Glomerular visceral epithelial cell (primary cell): ENCODE data around the gene TNFSF10.

Experiments used
- DNase-seq: peaks from one replicate; pipeline ENCODE4 v3.0.0-alpha.2; 2016; ENCODE audit errors: extremely low spot score

The TNFSF10 gene

DNA sequence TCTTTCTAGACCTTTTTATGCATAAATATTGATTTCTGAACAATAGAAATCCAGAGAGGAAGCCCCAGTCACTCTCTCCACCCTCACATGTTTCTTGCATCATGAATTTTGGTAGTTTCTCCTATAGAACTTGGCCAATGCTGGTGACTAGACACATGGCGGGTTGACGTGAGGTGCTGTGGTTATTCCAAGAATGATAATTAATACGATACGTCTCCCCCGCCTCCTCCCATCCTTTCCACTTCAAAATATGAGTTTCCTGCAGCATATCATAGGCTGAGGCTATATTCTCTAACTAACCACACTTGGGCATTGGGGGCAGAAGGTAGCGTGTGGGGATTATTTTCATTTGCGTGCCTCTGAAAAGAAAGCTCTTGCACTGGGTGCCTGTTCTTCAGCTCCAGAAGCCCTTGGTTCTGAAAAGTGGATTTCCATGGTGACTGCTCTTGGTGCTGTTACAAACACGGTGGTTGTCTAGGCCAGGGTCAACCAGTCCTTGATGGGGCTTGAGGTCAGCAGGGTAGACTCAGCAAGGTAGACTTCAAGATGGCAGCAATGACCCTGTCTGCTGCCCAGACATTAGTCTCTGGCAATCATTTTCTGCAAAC is 5.3 kb downstream of the TNFSF10 start:
- no peak for DNase-seq

DNA sequence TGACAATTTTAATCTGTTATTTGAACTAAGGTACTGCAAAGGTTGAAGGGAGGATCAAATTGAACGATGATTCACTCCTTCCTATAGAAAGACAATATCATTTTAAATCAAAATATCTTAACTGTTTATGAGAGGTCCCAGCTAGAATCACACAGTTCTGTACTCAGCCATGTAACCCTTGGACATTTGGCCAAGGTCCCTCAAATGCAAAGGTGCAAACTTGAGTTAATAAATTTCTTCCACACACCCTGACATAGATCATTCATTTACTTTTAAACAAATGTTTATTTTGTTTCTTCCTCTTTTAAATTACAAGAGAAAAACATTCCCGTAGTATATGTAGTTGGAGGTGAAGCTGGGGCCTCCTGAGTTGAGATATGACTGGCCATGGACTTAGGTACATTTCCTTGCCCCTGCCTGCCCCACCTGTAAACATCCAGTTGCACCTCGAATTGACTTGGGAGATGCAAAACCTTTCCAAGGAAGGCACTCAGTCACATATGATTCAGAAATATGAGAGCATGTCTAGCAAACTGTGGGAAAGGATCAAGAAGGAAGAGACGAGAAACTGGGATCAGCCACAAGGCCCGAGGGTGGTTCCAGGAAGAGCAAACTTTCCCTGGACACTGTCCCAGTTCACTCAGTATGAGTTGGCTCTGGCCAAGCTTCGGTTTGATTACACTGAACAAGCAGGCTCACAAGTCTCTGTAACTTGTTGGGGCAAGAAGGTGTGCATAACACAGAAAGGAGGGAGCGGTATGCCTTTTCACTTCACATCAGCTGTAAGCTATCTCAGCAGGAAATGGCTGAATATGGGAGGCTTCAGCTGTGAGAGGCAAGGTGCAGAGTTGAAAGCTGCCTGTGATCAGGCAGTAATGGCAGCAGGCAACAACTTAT is 6.7 kb downstream of the TNFSF10 start:
- DNase-seq: peak; percentile 91

DNA sequence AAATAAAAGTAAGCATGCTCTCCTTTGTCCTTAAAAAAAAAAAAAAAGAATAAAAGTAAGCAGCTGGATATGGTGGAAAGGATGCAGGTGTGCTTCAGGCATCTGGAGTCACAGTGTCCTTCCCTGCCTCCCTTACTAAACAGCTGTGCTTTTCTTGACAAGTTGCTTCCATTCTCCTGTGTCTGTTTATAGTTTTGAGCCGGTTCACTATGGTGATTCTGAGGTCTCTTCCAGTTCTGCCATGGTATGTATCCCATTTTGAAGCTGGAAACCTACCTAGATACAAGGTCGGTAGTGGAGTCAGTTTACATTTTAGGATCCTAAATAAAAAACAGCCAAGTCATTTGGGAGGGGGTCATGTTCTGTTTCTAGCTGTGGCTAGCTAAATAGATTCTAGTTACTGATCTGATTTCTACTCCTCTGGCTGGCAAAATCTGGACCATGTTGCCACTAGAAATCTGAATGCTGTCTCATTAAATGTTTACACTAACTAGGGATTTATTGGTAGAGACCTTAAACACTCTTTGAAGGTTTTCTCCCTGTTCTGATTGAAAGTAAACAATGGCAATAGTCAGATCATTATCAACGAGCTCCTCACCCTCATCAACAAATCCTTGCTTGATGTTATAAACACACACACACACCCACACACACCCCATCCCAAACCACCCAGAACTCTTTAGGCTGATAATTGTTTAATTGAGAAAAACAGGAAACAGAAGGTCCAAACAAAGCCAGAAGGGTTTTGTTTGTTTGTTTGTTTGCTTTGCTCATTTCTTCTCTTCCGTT is 7.9 kb downstream of the TNFSF10 start:
- no peak for DNase-seq

GRCh38 chr3:172514678-172515077 is 8.6 kb downstream of the TNFSF10 start:
- no peak for DNase-seq

DNA sequence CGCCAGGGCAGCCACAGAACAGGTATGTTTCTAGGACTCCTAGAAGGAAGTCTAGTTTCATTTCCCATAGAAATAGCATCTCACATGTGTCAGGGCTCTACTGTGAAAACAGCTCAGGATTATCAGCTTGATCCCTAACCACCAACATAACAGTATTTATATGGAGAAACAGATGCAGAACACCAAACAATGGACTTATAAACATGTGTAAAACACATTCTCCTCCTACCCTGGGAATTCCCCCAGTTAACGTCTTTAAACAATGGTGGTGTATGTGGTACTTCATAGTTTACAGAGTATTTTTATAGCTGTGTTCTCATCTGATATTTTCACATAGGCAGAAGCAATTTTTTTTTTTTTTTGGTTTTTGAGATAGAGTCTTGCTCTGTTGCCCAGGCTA is 9.7 kb downstream of the TNFSF10 start:
- no peak for DNase-seq

- DNase-seq: no peak
These were observed 11.2 kb downstream of the TNFSF10 start for GRCh38 chr3:172511783-172512762.

DNA sequence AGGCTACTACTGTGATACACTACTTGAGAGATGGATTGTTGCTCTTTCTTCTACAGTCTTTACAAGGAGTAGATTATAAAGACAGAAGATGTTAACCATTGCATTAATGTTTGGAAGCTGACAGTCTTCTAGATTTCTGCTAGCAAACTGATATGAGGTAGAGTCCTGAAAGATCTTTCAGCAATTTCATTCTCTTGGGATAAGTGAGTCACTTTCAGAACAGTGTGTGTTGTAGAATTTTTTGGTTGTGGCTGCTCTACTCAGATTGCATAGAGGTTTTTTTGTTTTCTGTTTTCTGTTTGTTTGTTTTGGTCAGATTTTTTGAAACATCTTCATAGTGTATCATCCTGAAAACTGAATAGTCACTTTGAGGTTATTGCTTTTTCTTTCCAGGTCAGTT is 17.1 kb downstream of the TNFSF10 start:
- DNase-seq: no peak

- no peak for DNase-seq
These were observed 21.7 kb downstream of the TNFSF10 start for GRCh38 chr3:172501540-172501939.

DNA sequence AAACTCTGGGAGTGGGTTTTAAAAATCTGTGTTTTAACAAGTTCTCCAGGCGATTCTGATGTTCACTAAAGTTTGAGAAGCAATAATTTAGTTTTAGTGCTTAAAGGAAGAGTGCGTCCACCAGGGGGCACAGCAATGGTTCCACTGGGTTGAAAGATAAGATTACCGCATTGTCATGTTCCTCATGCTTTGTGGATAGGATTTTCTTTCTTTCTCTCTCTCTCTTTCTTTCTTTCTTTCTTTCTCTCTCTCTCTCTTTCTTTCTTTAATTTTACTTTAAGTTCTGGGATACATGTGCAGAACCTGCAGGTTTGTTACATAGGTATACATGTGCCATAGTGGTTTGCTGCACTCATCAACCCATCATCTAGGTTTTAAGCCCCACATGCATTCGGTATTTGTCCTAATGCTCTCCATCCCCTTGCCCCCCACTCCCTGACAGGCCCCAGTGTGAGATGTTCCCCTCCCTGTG is 33.0 kb downstream of the TNFSF10 start:
- peak; percentile 73 for DNase-seq

- DNase-seq: no peak
These were observed 45.1 kb downstream of the TNFSF10 start for GRCh38 chr3:172478116-172478515.

DNA sequence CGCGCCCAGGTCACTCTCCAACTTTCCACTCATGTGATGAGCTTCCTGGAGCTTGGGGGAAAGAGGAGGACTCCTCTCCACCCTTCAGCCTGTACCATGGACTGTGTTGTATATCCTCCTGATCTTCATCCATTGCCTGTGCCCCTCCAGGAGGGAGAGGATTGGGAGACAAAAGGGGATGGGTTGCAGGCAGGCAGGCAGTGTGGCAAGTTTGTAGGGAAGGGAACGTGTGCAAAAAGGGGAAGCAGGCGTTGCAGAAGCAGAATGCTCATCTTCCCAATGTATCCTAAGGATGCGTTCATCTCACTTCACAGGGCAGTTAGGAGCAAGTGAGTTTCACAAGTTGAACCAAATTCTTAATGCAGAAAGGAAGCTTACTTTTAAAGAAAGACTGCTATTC is 46.9 kb downstream of the TNFSF10 start:
- no peak for DNase-seq

DNA sequence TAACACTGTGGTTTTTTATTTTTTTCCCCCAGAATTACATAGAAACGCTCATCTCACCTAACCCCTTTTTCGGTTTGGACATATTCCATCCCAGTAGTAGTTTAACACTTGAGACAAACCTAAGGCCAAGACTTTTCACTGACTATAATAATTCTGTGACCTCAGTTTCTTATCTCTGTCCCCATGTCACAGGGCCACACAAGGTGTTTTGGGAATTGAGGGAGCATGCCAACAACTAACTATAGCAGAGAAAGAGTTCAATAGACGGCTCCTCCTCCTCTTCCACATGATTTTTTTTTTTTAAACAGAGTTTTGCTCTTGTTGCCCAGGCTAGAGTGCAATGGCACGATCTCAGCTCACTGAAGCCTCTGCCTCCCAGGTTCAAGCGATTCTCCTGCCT is 47.5 kb downstream of the TNFSF10 start:
- DNase-seq: no peak

DNA sequence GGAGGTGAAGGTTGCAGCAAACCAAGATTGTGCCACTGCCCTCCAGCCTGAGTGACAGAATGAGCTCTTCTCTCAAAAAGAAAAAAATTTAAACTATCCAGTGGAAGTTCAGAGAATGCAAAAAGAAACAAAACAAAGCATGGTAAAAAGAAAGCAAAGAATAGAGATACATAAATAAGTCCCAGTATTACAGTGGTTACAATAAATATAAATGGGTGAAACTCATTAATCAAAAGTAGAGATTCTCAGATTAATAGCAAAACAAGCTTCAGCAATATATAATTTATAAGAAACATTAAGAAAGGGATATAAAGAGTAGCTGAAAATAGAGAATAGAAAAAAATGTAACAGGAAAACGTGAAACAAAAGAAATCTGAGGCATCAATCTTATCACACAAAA is 51.3 kb downstream of the TNFSF10 start:
- DNase-seq: no peak

DNA sequence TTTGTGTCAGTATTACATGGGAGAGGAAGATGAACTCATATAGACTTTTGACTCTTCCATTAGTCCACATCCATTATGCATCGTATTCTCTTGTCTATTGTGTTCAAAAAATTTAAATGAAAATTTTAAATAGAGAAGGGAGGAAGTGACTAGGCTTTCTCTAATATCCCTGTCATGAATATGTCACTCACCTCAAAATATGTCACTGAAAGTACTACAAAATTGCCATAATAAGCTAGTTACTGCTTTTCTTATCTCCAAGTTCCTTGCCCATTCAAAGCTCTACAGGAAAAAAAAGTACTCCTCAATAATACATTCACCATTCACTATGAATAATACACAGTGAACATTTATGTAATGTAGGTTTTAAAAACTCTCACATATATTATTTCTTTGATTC is 52.6 kb downstream of the TNFSF10 start:
- no peak for DNase-seq

GRCh38 chr3:172467170-172467824 is 55.9 kb downstream of the TNFSF10 start:
- DNase-seq: peak; percentile 65

DNA sequence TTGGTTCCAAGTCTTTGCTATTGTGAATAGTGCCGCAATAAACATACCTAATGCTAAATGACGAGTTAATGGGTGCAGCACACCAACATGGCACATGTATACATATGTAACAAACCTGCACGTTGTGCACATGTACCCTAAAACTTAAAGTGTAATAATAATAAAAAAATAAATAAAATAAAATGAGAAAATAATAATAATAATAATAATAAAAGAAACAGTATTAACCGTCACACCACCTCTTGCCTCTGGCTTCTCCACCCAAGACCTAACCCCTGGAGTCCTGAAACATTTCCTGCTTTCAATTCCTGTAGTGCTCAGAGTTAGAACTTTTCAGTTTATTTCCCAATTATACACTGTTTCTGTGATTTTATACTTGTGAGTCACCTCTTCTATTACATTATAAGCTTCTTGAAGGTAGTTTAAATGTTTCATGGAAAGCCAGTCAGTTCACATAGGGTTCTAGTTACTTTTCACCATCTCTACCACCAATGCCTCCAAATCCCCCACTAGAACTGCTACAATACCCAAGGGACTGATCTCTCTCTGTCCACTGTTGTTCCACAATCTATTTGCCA is 56.6 kb downstream of the TNFSF10 start:
- no peak for DNase-seq

DNA sequence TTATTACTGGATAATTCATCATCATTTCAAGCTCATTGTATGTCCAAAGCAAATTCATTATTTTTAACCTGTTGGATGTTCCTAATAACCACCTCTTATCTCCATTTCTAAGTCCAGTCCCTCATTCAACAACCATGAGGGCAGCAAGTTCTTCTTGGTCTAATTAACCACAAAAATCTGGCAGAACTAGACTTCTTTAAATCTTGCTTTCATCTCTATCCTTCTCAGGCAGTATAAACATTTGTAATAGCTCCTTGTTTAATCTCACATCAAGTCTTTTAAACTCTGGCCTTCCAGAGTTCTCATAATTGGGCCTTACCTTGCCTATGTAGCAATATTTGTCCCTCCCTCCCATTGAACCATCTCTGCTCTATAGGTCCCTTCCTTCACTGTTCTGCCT is 57.9 kb downstream of the TNFSF10 start:
- DNase-seq: no peak

DNA sequence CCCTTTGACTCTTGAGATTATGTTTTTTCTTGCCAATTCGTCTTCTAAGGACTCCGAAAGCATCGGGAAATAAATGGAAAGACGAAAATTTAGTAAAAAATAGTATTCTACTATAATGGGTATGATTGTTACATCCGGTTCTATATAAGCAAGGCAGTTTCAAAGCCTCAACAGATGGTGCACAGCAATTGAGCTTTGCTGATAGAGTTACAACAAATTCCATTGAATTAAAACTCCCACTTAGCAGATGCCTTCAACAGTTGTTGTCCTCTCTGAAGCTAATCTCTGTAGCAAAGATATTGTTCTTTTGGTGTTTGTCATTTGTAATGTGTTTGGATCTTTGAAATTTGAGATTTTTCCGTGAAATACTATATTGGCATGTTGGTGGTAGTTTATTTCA is 58.9 kb downstream of the TNFSF10 start:
- no peak for DNase-seq

DNA sequence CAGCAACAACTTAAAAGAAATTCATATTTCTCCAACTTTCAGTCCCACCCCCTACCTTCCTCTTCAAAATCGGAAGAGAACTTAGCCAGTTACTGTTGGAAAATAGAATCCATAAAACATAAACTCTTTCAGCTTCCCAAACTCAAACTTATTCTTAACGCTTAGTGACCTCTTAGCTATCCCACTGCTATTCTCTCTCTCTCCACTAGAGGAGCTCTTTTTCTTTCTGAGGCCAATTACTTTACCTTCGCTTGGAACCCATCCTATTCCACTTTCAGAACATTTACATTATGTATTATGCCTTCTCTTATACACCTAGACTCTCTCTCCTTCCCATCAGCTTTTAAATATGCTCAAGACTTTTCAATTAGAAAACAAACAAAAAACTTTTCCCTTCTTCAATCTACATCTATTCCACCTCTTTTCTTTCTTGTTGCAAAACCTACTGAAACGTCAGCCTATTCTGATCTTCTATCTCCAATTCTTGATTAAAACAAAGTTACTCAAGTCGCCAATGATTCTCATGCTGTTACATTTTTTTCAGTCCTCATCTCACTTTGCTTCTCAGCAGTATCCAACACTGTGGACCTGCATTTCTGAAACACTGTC is 61.6 kb downstream of the TNFSF10 start:
- DNase-seq: peak; percentile 32

- DNase-seq: no peak
These were observed 66.8 kb downstream of the TNFSF10 start for GRCh38 chr3:172456404-172456803.
